GM12878 (cell line): ENCODE measurements around the gene GKN2.

Experiments used
- BRCA1 ChIP-seq: IDR thresholded peaks from 2 replicates; pipeline ENCODE4 v1.6.1; 2011; ENCODE audit warnings: low read depth, low read length, improper control_type of control experiment
- CREM ChIP-seq: IDR thresholded peaks from 2 replicates; pipeline ENCODE4 v1.6.1; 2014; ENCODE audit warnings: antibody characterized with exemption, low read depth
- FOS ChIP-seq: IDR thresholded peaks from 3 replicates; pipeline ENCODE4 v1.6.1; 2011; ENCODE audit warnings: borderline replicate concordance; ENCODE audit not compliant: insufficient read length; ENCODE audit errors: extremely low read depth
- NFYB ChIP-seq: IDR thresholded peaks from 2 replicates; pipeline ENCODE4 v1.6.1; 2011; ENCODE audit warnings: low read depth, mild to moderate bottlenecking, low read length, improper control_type of control experiment, moderate library complexity; ENCODE audit not compliant: insufficient read depth
- POLR2A ChIP-seq: IDR thresholded peaks from 2 replicates; pipeline ENCODE4 v1.6.1; 2011; ENCODE audit warnings: low read depth, mild to moderate bottlenecking, low read length
- RAD21 ChIP-seq: IDR thresholded peaks from 2 replicates; pipeline ENCODE4 v1.6.1; 2011; ENCODE audit warnings: mild to moderate bottlenecking, low read depth, low read length, moderate library complexity; ENCODE audit not compliant: insufficient read depth
- RCOR1 ChIP-seq: conservative IDR thresholded peaks from 2 replicates; pipeline ENCODE4 v1.6.1; 2012; ENCODE audit warnings: low read depth, low read length, improper control_type of control experiment
- REST ChIP-seq: IDR thresholded peaks from 2 replicates; pipeline ENCODE4 v1.6.1; 2012; ENCODE audit warnings: mild to moderate bottlenecking, low read depth, low read length
- SREBF2 ChIP-seq: IDR thresholded peaks from 2 replicates; pipeline ENCODE4 v1.6.1; 2012; ENCODE audit warnings: mild to moderate bottlenecking, low read length
- ZBED1 ChIP-seq: IDR thresholded peaks from 2 replicates; pipeline ENCODE4 v1.6.1; 2016; ENCODE audit warnings: borderline replicate concordance
- ZNF274 ChIP-seq: IDR thresholded peaks from one replicate; pipeline ENCODE4 v1.8.0; 2011; ENCODE audit not compliant: insufficient read length, insufficient read depth
- TF ChIP-seq, protein P1 (sequence below): fragments of 450-650 bp; IDR thresholded peaks from 2 replicates; pipeline ENCODE4 v1.6.1; 2017; ENCODE audit warnings: mild to moderate bottlenecking

- TF ChIP-seq, protein P1, sequence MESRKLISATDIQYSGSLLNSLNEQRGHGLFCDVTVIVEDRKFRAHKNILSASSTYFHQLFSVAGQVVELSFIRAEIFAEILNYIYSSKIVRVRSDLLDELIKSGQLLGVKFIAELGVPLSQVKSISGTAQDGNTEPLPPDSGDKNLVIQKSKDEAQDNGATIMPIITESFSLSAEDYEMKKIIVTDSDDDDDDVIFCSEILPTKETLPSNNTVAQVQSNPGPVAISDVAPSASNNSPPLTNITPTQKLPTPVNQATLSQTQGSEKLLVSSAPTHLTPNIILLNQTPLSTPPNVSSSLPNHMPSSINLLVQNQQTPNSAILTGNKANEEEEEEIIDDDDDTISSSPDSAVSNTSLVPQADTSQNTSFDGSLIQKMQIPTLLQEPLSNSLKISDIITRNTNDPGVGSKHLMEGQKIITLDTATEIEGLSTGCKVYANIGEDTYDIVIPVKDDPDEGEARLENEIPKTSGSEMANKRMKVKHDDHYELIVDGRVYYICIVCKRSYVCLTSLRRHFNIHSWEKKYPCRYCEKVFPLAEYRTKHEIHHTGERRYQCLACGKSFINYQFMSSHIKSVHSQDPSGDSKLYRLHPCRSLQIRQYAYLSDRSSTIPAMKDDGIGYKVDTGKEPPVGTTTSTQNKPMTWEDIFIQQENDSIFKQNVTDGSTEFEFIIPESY = no peak
- TF ChIP-seq REST = no peak
- no peak for TF ChIP-seq RAD21
- TF ChIP-seq FOS = no peak
- TF ChIP-seq NFYB = no peak
- TF ChIP-seq CREM = no peak
- no peak for TF ChIP-seq POLR2A
- TF ChIP-seq ZNF274 = no peak
- no peak for TF ChIP-seq ZBED1
- no peak for TF ChIP-seq RCOR1
- no peak for TF ChIP-seq SREBF2
- no peak for TF ChIP-seq BRCA1
These were observed 43.2 kb upstream of the GKN2 start for GRCh38 chr2:68995916-68996315.
